Lung (tissue), 12 donors: Measurements from ENCODE around the gene DCDC2. TPM values are rescaled to one million over a fixed set of nuclear protein-coding genes. Genes with fewer than 3 reads are reported as not detected.
A peak's percentile ranks its signal among the peaks of the same experiment; 100 is the strongest.

ENCODE experiments used
- ATAC-seq: fragments of 200-7000 bp; cut with Tn5 transposase; one replicate; pipeline ENCODE4 v1.9.1; 2020; ENCODE audit warnings: moderate number of reproducible peaks; ENCODE audit not compliant: insufficient read depth, low FRiP score
- DNase-seq, 3 donors: peaks; one replicate each; pipeline ENCODE4 v3.0.0-alpha.2; 2013 to 2017
- H3K27ac ChIP-seq, 2 donors: one replicate each; pipeline ENCODE4 v1.5.1; 2013; ENCODE audit warnings: mild to moderate bottlenecking in 2 of 2, moderate library complexity in 2 of 2, control low read depth in 1 of 2, inconsistent platforms in 1 of 2, low read depth in 1 of 2, low read length in 1 of 2
- H3K27me3 ChIP-seq, 3 donors: one replicate each; pipeline ENCODE4 v1.5.1; 2013; ENCODE audit warnings: low read length in 2 of 3; ENCODE audit not compliant: control insufficient read depth in 3 of 3, insufficient read depth in 3 of 3
- H3K36me3 ChIP-seq, 4 donors: one replicate each; pipeline ENCODE4 v1.5.1; 2013; ENCODE audit warnings: low read length in 4 of 4, mild to moderate bottlenecking in 1 of 4, moderate library complexity in 1 of 4; ENCODE audit not compliant: control insufficient read depth in 4 of 4, insufficient read depth in 4 of 4
- H3K4me1 ChIP-seq, 5 donors: one replicate each; pipeline ENCODE4 v1.5.1; 2013; ENCODE audit warnings: low read length in 5 of 5, mild to moderate bottlenecking in 2 of 5, moderate library complexity in 1 of 5; ENCODE audit not compliant: control insufficient read depth in 5 of 5, insufficient read depth in 5 of 5
- H3K4me3 ChIP-seq: one replicate; pipeline ENCODE4 v1.5.1; 2013; ENCODE audit warnings: mild to moderate bottlenecking, control low read depth, moderate library complexity
- H3K9ac ChIP-seq, 2 donors: one replicate each; pipeline ENCODE4 v1.5.1; 2013; ENCODE audit warnings: low read length in 2 of 2, control low read depth in 1 of 2; ENCODE audit not compliant: insufficient read depth in 1 of 2
- H3K9me3 ChIP-seq, 4 donors: one replicate each; pipeline ENCODE4 v1.5.1; 2013; ENCODE audit warnings: low read length in 3 of 4, mild to moderate bottlenecking in 1 of 4, moderate library complexity in 1 of 4; ENCODE audit not compliant: control insufficient read depth in 4 of 4, insufficient read depth in 3 of 4
- WGBS, 2 donors: extraction: QIAGEN DNeasy Blood & Tissue Kit; methylation state at CpG; one replicate each; pipeline ENCODE4 v1.1.7; 2013; 5-methylcytosine and 5-hydroxymethylcytosine counted together
- polyA plus RNA-seq, 2 donors: library from polyadenylated mRNA; stranded (reverse); fragments of 200-250 nt; gene quantifications; one replicate each; pipeline ENCODE4 v1.2.1, GENCODE V29; 2013
- total RNA-seq, 2 donors: library from RNA; depleted of rRNA in 1 of 2; stranded (reverse); fragments of >200 nt in 1 of 2; gene quantifications; one replicate each; pipeline ENCODE4 v1.2.1, GENCODE V29; 2014 to 2021
- TF ChIP-seq, protein P1 (sequence below): IDR thresholded peaks from 2 replicates; pipeline ENCODE4 v1.5.1; 2012; ENCODE audit warnings: mild to moderate bottlenecking; ENCODE audit errors: control extremely low read depth, extremely low read depth
- donor health status: control.
- donor health status: control.
- donor health status: Bipolar disorder and iron deficiency.
- donor health status: healthy.
- donor health status: DM: yes; HTN: yes; CAD: no.

DCDC2 gene
- total and polyA plus RNA-seq, 4 donors: 2.3 to 14.2 (median 6.2) TPM

DNA sequence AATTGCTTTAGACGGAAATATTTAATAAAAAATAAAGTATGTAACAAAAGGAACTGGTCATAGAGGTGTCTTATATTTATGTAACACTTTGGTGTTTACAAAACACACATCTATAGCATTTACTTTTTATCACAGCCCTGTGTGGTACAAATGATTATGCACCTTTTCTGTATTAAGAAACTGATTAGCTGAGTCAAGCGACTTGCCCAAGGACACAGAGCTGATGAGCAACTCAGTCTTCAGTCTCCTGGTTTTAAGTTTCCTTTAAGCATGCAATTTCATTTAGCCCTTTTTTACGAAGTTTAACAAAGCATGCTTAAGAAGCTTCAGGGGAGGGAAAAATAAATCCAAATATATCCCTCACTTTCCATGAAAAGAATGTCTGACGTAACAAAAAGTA lies 2.5 kb downstream of the DCDC2 start:
- Histone ChIP-seq H3K36me3 (no peaks in the 10 kb centered on the region), H3K9ac (peak overlapping the region in 1 of 2 donors; percentile 30), H3K9me3 (peaks cover 0 to 2% (median 0%) of the 10 kb centered on the region in 4 donors), H3K27ac (no peak overlapping the region), H3K4me3 (no peak overlapping the region), H3K27me3 (peaks cover 0 to 33% (median 17%) of the 10 kb centered on the region in 3 donors), H3K4me1 (peaks cover 0 to 9% (median 3%) of the 10 kb centered on the region in 5 donors)
- DNase-seq (no peak), ATAC-seq (no peak)
- TF ChIP-seq, protein P1, sequence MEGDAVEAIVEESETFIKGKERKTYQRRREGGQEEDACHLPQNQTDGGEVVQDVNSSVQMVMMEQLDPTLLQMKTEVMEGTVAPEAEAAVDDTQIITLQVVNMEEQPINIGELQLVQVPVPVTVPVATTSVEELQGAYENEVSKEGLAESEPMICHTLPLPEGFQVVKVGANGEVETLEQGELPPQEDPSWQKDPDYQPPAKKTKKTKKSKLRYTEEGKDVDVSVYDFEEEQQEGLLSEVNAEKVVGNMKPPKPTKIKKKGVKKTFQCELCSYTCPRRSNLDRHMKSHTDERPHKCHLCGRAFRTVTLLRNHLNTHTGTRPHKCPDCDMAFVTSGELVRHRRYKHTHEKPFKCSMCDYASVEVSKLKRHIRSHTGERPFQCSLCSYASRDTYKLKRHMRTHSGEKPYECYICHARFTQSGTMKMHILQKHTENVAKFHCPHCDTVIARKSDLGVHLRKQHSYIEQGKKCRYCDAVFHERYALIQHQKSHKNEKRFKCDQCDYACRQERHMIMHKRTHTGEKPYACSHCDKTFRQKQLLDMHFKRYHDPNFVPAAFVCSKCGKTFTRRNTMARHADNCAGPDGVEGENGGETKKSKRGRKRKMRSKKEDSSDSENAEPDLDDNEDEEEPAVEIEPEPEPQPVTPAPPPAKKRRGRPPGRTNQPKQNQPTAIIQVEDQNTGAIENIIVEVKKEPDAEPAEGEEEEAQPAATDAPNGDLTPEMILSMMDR: no peak
- 63 to 82% methylated on average over 4 of the region's 4 CpGs for WGBS, 2 donors

DNA sequence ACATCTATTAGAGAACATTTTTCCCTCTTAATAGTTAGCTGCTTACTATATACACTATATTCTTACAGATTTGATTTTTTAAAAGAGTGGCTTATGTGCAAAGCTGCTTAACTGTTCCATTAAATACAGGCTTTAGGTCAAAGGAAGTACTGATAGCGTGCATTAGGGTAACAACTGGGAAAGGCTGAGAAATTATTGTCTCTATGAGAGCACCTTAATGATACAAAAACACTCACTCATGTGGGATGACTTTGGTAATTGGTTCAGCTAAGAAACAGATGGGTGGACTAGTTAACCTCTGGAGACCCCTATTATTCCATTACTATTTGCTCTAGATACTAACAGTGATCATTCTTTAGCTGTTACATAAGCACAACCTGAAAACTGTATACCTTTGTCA lies 4.0 kb downstream of the DCDC2 start:
- ATAC-seq: no peak
- no peak overlapping the region for H3K9ac ChIP-seq
- H3K4me1 ChIP-seq: peaks cover 0 to 7% (median 0%) of the 10 kb centered on the region in 5 donors
- no peaks in the 10 kb centered on the region for H3K36me3 ChIP-seq
- 72 to 84% methylated on average over 1 of the region's 1 CpG for WGBS, 2 donors
- H3K9me3 ChIP-seq: peaks cover 0 to 2% (median 0%) of the 10 kb centered on the region in 4 donors
- peaks cover 0 to 31% (median 9%) of the 10 kb centered on the region in 3 donors for H3K27me3 ChIP-seq
- no peak overlapping the region for H3K27ac ChIP-seq
- TF ChIP-seq, protein P1: no peak
- H3K4me3 ChIP-seq: no peak overlapping the region
- no peak for DNase-seq

DNA sequence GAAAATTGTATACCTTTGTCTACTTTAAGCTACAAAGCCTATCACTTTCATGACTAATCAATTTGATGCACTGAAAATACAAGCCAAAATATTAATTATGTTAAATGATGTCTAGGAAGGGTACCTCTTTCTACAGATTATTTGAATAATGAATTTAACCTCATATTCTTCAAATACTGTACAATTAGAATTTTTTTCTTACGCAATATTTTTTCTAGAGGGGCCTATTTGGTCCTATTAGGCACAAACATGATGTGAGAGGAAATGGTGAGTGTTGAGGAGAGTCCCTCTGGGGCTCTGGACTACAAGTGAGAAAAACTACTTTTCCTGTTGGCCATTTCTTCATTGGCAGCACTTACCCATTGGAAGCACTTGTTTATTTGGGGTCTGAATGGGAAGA lies 5.4 kb downstream of the DCDC2 start:
- ATAC-seq (no peak), DNase-seq (no peak)
- Histone ChIP-seq H3K9ac (no peak overlapping the region), H3K4me3 (no peak overlapping the region), H3K27me3 (peaks cover 0 to 24% (median 4%) of the 10 kb centered on the region in 3 donors), H3K36me3 (no peaks in the 10 kb centered on the region), H3K9me3 (no peaks in the 10 kb centered on the region), H3K27ac (no peak overlapping the region), H3K4me1 (peaks cover 0 to 3% (median 0%) of the 10 kb centered on the region in 5 donors)
- TF ChIP-seq, protein P1: no peak
- WGBS, 2 donors: 96 to 100% methylated on average over 1 of the region's 1 CpG

DNA sequence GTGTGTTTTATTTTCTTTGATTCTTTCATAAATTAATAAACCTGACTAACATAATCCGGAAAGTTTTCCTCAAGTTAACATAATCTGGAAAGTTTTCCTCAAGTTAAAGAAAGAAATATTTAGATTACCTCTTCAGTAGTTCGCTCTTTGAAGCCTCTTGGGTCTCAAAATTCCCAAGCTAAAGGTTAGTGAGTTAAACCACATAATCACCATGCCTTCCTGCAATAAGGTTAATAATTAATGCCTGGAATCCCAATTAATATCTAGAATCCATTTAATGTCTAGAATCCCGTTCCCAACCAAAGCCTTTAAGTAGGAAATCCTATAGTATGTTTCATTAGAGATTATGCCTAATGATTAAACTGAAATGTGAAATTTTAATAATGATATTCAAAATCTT lies 12.9 kb downstream of the DCDC2 start:
- TF ChIP-seq, protein P1: no peak
- peaks cover 0 to 8% (median 0%) of the 10 kb centered on the region in 5 donors for H3K4me1 ChIP-seq
- DNase-seq: no peak
- H3K36me3 ChIP-seq: no peaks in the 10 kb centered on the region
- H3K4me3 ChIP-seq: no peak overlapping the region
- H3K9me3 ChIP-seq: no peaks in the 10 kb centered on the region
- H3K27me3 ChIP-seq: no peaks in the 10 kb centered on the region
- no peak overlapping the region for H3K27ac ChIP-seq
- WGBS, 2 donors: 69 to 84% methylated on average over 3 of the region's 3 CpGs
- no peak for ATAC-seq
- no peak overlapping the region for H3K9ac ChIP-seq
